Stimulated activated CD8-positive, alpha-beta memory T cell treated with anti-CD3 and anti-CD28 coated beads, Interleukin-4, amount 100 ng/mL, for 24 hours (primary cell): ENCODE results near the gene ADGRG6.
"Not testable (repeated sequence)": the region's sequence is repeated elsewhere in the genome, so short reads cannot be mapped to it uniquely, and the experiment has no call there.

Source experiments
- DNase-seq: peaks from one replicate; pipeline ENCODE4 v3.0.0-alpha.2; 2020; ENCODE audit warnings: low read depth

Gene ADGRG6

GRCh38 chr6:142322066-142322465, 20.3 kb downstream of the ADGRG6 start:
- DNase-seq: no peak

DNA sequence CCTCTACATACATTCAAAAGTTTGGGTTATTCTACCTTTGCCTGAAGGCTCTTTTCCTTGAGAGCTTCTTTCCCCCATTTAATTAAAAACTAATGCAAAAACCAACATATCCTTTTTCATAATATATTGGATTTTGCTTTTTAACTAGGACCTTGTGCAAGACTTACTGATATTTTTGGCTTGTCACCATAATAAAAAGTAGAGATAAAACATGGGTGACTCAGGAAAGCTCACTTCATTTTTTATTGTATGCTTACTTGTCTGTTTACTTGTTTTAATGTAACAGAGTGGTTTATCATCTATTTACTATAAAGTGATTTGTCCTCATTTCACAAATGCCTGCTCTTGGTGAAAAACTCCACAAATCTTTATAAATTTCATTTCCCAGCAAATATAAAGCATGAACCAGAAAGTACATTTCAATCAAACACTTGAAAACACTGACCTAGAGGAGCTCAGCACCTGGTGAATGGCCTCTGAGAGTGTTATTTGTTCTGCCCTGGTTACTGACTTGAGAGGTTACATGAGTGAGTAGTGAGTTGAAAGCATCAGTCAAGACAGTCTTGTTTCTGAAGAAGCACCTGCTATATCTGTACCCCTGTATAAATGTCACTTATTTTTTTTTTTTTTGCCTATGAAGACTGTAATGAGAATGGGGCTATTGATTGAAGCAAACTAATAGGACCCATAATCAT, 20.8 kb downstream of the ADGRG6 start:
- DNase-seq: no peak

DNA sequence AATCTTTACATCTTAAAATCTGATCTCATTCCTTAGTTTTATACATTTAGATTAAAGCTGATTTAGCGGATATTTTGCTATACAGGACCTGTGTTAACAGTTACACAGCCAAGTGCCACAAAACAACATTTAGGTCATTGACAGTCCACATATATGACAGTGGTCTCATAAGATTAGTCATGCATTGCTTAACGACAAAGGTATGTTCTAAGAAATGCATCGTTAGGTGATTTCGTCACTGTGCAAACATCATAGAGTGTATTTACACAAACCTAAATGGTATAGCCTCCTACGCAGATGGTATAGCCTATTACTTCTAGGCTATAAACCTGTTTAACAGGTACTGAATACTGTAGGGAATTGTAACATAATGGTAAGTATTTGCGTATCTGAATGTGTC, 21.6 kb downstream of the ADGRG6 start:
- DNase-seq: no peak

DNA sequence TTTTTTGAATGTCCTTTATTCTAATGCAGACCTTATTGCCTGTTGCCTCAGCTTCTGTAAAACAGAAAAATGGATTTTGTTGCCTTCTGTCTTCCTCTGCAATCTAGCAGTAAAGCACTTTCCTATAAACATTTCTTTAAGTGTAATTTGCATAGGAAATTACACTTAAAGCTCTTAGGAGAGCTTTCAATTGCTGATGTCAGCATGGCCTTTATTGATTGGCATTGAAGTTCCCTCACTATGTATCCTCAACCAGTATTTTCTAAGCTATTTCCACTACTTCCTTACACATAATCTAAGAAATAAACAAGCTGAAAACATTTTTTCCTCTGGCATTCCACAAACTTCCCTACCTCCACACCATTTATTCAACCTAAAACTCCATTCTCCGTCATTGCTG, 22.3 kb downstream of the ADGRG6 start:
- no peak for DNase-seq

GRCh38 chr6:142325111-142325510, 23.3 kb downstream of the ADGRG6 start:
- no peak for DNase-seq

DNA sequence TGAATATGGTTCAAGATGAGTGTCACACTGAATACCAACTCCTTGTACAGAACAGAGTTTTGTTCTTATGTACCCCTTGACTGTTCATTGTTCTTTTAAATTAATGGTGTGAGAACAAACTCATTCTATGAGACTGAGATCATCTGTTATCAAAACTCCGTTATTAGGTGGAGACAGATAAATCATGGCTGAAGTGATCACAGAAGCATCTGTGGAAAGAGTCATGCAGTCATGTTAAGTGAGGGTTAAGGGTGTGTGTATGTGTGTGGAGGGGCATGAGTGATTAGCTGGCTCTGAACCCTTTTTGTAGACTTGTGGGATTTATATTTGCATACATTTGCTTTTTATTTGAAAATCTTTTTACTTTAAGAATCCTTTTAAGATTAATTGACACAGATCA, 24.7 kb downstream of the ADGRG6 start:
- no peak for DNase-seq

DNA sequence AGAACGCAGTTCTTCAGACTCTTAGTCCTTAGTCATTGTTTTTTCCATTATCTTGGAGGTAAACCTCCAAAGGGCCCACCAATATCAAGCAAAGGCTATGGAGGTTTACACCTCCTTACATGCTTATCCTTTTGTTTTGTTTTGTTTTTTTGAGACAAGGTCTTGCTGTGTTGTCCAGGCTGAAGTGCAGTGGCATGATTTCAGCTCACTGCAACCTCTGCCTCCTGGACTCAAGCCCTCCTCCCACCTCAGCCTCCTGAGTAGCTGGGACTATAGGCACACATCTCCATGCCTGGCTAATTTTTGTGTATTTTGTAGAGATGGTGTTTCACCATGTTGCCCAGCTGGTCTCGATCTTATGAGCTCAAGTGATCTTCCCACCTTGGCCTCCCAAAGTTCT, 26.3 kb downstream of the ADGRG6 start:
- no peak for DNase-seq

- DNase-seq: no peak
Observed at GRCh38 chr6:142329486-142330113, 27.8 kb downstream of the ADGRG6 start.

- no peak for DNase-seq
Observed at GRCh38 chr6:142331075-142331551, 29.3 kb downstream of the ADGRG6 start.

GRCh38 chr6:142331601-142332000, 29.8 kb downstream of the ADGRG6 start:
- no peak for DNase-seq

DNA sequence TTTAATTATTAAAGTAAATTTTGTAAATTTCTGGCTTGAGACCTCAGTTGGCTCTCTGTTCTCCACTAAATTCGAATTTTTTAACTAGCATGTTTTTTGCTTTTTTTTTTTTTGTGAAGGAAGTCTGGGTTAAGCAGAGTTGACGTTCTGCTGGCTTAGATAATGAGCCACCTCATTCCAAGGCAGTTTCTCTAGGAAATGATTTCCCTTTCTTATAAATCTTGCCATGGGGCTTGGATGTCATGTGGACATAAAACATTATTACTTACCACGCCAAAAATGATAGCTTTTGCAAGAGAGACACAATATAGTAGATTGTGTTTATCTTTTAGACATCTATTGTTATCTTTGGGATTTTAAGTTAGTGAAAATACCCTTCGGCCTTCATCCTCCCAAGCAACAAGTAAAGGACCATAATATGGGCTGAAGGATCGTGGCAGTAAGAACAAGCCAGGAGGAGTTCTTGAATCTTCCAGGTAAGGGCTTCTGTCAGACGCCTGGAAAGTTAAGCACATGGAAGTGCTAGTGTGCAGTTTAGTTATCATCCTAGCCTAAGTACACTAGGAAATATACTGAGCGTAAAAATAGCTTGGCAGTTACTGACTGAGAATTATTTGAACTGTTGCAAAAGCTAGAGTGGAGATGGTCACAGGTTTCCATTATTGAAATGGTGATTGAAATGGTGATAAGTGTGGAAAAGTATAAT, 30.7 kb downstream of the ADGRG6 start:
- DNase-seq: no peak

DNA sequence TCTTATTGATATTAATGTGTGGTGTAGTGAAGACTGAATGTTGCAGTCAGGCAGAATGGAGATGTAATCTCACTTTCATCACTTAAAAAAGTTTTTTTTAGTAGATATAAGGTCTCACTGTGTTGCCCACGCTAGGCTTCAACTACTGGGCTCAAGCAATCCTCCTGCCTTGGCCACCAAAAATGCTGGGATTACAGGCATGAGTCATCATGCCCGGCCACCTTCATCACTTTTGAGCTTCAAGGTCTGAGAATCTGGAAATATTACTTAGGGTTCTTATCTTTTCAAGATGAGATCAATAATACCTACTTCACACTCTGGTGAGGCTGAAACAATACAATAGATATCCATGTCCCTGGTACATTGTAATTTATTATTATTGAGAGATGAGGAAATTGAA, 31.6 kb downstream of the ADGRG6 start:
- DNase-seq: no peak

DNA sequence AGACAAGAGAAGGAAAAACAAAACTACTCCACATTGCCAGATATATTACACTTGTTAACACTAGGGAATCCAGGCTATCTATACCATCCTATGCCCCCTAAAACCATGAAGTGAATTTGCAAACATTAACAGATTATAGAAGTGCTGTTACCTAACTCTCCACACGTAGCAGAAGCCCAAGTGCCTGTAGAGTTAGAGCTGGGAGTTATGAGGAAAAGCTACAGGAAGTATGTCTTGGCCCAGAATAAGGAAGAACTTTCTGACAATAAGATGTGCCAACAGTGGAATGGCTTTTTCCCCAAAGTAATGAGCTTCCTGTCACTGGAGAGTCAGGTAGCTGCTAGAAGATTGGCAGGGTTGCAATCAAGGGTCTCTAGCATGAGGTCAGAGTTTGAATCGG, 32.5 kb downstream of the ADGRG6 start:
- DNase-seq: no peak

- no peak for DNase-seq
Observed at GRCh38 chr6:142335415-142335814, 33.6 kb downstream of the ADGRG6 start.

- no peak for DNase-seq
Observed at GRCh38 chr6:142336183-142336582, 34.4 kb downstream of the ADGRG6 start.

- no peak for DNase-seq
Observed at GRCh38 chr6:142336787-142337186, 35.0 kb downstream of the ADGRG6 start.

DNA sequence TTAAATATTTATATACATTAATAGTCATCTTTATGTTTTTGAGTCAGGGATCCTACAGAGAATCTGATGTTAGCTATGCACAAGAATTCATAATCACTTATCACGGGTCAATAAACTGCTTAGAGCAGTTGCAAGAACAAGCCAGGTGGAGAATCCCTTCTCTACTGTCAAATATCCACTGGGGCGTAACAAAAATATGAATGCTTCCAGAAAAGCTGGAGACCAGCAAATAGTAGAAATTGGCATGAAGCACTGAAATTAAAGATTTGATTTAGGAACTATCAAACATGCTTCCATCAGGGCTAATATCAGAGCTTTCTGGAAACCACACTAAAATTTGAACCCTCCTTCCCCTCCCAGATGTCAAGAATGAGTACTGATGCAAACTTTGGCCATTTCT, 37.3 kb downstream of the ADGRG6 start:
- DNase-seq: no peak

DNA sequence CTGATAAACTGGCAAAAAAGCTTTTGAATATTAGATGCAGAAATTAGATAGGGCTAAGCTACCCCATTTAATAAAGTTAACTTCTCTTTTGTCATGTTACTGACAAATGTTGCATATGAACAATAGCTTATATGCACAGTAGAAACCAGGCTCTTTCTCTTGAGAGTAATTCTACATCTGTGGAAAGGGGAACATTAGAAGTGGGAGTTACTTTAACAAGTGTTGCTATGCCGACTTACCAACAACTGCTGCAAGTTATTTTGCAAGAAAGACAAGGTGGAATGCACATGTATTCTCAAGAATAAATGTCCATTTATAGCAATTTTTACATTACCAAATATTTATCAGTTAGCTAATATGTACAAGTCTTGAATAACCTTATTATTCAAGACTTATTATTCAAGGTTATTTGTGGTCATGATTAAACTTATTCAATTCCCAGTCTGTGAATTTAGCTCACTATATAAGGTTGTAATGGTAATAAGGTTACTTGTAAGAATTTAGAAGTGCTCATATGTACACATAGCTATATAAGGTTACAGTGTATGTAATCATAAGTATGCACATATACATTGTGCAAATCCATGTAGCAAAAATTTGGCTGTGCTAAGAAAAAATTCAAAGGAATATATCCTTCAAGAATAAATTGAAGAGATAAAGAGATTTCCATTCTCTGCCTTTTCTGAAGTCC, 38.3 kb downstream of the ADGRG6 start:
- DNase-seq: no peak

GRCh38 chr6:142341855-142342330, 40.1 kb downstream of the ADGRG6 start:
- no peak for DNase-seq

DNA sequence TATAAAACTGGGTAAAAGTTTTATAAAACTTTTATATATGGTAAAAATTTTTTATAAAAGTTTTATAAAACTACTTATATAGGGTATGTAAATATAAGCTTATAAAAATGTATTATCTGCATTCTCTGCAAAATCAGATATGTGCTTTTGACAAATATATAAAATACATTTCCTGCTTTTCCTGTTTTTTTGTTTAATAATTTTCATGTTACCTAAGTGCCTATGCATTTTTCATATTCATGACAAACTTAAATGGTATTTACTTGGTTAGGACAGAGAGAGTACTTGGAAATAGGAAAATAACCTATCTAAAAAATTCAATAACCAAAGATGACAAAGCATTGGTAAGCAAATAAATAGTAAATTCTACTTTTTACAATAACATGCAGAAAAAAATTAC, 41.2 kb downstream of the ADGRG6 start:
- DNase-seq: no peak

- DNase-seq: no peak
Observed at GRCh38 chr6:142343938-142344337, 42.1 kb downstream of the ADGRG6 start.

DNA sequence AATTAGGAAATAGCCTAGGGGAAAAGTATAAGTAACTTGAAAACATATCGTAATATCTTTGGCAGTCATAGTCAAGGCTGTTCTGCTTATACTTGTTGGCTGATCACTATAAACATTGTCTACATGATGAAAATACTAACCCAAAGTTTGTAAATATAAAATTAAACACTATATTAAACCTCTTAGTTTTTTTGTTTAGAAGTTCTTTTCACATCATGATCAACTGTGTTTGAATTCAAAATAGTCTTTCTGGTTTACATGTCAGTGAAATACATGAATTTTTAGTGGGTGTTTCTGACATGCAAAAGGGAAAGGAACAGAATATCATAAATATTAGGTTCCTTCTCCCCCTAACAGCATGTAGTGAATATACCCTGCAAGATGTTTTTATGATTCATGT, 43.5 kb downstream of the ADGRG6 start:
- DNase-seq: no peak

- DNase-seq: not testable (repeated sequence)
Observed at GRCh38 chr6:142346166-142346565, 44.4 kb downstream of the ADGRG6 start.
